ENCODE measurements around the gene P4HB.

P4HB gene

DNA sequence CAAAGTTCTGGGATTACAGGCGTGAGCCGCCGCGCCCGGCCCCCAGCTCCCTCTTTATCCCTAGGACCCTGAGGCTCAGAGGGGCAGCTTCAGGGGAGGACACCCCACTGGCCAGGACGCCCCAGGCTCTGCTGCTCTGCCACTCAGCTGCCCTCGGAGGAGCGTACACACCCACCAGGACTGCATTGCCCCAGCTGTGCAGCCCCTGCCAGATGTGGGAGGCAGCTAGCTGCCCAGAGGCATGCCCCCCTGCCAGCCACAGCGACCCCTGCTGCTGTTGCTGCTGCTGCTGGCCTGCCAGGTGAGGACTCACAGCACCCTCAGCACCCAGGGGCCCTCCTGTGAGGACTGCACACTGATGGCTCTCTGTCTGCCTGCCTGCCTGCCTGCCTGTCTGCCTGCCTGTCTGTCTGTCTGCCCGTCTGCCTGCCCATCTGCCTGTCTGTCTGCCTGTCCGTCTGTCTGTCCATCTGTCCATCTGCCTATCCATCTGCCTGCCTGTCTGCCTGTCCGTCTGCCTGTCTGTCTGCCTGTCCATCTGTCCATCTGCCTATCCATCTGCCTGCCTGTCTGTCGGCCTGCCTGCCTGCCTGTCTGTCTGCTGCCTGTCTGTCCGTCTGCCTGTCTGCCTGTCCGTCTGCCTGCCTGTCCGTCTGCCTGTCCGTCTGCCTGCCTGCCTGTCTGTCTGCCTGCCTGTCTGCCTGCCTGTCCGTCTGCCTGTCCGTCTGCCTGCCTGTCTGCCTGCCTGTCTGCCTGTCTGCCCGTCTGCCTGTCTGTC is 51.4 kb downstream of the P4HB start:
- no peak for DNase-seq

DNA sequence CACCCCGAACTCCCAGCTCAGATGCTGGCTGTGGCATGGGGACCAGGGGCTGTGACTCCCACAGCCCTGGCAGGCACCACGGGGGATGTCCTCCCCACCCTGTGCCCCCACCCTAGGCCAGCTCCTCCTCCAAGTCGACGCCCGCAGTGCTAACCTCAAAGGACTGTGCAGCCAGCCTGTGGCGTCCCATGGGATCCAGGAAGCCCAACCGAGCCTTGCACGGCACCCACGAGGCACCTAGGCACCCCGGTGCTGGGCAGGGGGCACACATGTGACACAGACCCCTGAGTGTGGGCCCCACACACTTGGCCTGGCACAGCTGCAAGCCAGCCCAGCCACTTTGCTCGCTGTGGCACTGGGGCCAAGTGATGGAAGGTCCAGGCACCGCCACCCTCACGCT is 52.5 kb downstream of the P4HB start:
- DNase-seq: no peak

DNA sequence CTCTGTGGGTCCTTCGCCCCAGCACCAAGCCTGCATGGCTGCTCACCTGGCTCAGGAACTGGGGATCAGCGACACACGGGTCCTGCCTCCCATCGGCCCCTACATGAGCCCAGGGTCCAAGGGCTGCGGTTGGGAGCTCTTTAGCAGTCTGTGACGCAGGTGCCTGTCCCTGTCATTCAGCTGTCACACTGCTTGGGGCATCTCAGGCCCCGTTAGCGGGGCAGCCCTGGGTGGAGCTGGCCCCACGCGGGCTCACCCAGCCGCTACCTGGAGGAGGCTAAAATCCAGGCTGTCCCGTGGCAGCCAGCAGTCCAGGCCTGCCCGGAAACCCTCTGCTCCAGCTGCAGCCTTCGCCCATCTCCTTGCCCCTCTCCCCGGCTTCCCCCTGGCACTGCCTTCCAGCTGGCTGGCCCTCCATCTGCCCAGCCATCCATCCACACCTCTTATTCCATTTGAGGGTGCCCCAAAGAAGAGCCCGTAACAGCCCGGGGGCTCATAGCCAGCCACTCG is 53.1 kb downstream of the P4HB start:
- no peak for DNase-seq

DNA sequence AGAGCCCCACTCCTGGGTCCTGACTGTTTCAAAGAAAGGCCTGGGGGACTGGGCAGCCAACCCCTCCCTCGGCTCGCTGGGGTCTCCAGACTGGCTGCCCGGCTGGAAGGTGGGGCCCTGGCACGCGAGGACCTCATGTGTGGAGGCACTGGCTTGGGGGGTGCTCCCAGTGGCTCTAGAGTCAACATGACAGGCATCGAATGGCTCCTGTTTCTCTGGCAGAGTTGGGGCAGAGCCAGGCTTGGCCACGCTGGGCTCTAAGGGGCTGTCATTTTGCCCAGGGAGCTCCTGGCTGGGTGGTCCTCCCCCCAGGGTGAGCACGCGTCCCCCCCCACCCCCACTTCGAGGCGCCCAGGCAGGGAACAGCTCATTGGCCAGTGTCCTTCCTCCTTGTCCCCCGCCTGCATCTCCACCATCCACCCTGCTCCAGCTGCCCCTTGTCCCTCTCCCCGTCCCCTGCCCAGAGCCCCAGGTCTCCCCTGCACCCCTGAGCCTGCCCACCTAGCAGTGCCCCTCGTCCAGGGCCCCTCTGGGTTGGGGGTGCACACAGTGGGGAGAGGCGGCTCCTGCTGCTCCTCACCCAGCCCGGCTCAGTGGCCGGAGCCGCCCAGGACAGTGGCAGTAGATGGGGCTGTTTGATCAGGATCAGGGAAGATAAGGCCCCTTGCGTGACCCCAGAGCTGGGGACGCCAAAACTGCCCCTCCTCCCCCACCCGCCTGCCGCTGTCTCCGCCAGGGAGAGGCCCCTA is 53.7 kb downstream of the P4HB start:
- DNase-seq: no peak

DNA sequence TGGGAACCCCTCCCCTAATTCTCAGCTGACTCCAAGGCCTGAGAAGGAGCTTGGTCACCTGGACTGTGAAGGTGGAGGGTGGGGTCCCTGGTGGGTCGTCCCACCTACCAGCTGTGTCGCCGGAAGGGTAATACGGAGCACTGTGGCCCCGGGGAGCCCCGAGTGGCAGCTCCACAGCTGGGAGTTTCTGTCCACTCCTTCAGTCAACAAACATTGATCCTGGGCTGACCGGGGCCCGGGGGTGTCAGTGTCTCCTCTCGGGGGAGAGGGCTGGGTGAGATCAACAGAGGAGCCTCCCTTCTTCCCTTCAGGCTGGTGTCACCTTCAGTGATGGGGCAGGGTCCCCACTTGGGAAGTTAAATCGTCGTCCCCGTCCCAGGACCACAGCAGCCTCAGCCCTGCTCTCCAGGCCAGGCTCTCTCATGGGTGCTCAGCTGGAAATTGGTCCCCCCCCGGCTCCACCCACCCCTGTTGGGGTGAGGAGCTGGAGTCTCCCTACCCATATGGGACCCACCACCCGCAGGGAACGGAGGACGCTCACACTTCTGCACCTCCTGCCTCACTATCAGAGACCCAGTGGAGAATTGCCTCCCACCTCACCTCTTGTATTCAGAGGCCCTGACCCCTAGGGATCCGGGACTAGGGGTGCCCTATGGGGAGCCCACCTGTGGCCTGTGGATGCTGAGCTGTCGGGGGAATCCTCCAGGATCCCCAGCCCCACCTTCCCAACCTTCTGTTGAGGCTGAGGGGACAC is 54.5 kb downstream of the P4HB start:
- no peak for DNase-seq

DNA sequence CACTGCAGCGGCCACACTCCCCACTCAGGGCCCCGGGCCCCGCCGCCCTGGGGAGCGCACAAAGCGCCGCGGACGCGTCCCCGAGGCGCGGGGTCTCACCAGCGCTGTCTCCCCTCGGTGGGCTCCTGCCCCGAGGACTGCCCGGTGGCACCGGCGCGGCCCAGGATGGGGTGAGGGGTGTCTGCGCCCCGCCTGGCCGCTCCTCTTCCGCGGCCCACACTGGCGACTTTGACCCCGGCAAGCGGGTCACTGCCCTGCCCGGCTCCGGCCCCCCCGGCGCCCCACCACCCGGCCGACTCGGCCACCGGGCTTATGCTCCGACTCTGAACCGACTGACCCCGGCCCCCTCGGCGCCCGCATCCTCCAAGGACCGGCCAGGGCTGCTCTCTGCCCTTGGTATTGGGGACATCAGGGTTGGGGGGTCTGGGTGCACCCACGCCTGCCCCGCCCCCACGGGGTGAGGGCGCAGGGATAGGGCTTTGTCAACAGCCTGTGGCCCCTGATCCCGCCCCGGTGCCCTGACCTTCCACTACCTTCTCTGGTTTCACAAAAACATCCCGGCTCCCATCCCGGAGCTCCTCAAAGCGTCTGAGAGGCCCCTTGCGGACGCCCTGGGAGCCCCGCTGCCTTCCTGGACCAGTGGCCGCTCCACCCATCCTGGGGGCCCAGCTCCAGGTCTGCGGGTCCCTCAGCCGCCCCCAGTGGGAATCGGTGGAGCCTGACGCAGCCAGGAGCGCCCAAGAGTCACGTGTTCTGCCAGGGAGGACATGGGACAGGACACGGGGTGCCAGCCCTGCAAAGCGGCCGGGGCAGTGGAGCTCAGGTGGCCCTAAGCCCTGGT is 55.6 kb downstream of the P4HB start:
- DNase-seq: no peak

DNA sequence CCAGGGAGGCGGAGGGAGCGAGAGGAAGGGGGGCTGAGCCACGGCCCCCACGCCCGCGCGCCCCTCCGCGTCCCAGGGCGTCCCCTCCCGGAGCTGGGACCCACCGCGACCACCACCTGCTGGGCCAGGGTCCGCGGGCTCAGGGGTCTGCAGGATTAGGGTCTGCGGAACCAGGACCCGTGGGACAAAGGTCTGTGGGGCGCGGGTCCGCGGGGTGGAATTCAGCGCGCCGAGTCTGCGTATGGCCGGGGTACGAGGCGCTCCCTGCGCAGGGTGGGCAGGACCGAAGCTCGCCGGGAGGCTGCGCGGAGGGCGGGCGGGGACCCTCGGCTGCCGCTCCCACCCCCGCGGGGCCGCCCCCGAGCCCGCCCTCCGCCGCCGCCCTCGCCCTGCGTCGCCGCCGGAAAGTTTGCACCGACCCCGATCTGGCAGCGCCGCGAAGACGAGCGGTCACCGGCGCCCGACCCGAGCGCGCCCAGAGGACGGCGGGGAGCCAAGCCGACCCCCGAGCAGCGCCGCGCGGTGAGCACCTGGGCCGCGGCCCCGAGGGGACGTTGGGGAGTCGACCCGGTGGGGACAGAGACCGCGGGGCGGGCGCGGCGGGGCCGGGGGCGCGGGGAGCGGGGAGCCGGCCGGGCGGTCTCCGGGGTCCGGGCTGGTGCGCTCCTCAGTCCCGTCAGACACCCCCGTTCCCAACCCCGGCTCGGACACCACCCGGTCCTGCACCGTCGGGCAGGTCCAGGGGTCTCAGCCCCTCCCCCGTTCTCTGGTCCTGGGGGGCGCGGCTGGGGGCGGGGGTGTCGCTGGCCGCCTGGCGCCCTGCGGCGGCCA is 56.4 kb downstream of the P4HB start, which contains the start of gene GCGR:
Gene GCGR (plus strand): TSS at position 423 of the 831 bp plus-strand sequence. CDS start 4,869 bp downstream, outside the sequence.
- no peak for DNase-seq

DNA sequence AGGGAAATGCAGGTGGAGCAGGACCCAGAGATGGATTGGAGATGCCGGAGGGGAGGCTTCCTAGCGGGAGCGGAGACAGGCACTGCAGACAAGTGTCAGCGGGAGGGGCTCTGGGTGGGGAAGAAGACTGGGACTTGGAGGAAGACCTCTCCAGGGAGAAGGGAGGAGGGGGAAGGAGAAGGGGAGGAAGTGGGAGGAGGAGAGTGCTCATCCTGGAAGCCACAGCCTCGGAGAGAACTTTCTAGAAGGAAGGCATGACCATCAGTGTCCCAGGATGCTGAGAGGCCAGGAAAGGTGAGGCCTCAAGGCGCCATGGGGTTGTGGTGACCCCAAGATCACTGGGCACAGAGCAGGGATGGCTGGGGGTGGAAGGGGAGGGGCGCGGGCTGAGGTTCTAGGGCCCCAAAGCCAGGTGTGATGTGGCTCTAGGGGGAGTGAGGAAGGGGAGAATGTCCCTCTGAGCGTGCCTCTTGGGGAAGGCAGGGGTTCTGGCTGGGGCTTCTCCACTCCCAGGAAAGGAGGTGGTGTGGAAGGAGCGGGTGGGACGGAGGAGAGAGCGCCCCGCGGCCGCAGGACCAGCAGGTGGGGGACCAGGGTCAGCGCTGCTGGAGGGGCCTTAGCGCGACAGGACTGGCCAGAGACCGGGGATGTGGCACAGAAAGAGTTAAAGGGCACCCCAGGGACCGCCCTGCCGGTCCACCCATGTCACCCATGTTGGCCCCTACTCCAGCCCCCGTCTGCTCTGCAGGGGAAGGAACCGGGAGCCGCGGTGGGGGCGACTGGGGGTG is 57.3 kb downstream of the P4HB start:
- DNase-seq: no peak

DNA sequence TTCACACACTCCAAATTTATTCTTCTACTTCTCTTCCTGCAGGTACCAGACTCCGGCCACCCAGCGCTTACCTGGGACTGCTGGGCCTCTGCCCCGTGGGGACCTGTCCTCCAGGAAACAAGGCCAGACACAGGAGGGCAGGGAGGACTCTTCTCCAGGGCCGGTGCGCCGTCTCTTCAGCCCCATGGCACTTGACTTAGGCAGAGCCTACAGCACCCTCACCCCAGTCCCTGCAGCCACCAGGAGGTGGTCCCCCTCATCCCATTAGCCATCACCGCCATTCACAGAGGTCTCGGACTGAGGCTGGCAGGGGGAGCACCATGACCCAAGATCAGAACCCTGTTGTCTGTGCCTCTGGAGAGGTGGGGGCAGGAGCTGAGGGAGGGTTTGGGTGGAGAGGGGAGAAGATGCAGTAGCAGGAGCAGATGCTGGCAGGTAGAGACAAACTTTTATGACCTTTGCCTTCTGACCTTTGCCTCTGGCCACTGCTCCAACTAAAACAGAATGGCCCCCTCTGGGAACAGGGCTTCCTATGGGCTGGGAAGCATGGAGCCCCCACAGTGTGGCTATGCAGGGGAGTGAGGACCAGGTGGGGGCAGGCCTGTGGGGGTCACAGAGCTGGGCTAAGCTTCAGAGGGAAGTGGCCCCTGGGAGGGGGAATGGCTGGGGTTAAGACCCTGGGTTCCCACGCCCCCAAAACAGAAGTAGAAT is 58.1 kb downstream of the P4HB start:
- DNase-seq: no peak

DNA sequence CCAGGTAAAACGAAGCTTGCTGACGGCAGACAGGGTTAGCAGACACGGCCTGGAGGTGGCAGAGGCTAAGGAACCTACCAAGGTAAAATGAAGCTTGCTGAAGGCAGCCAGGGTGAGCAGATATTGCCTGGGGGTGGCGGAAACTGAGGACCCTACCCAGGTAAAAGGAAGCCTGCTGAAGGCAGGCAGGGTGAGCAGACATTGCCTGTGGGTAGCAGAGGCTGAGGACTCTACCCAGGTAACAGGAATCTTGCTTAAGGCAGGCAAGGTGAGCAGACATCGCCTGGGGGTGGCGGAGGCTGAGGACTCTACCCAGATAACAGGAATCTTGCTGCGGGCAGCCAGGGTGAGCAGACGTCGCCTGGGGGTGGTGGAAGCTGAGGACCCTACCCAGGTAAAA is 59.0 kb downstream of the P4HB start:
- no peak for DNase-seq

DNA sequence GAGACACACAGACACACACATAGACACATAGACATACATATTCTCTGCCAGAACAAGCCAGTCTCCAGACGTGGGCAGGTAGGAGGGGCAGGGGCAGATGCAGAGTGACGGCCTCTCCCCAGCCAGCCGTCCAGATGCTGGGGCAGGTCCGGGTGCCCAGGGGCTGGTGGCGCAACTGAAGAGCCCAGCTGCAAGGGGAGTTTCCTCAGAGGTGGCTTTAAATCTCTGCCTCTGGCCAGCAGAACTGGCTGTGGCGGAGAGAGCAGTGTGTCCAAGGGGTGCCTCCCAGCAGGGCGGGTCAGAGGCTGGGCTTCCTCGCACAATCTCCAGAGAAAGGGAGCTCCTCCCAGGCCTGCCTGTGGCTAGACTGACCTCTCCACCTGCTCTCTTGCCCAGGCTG is 65.8 kb downstream of the P4HB start:
- DNase-seq: no peak

DNA sequence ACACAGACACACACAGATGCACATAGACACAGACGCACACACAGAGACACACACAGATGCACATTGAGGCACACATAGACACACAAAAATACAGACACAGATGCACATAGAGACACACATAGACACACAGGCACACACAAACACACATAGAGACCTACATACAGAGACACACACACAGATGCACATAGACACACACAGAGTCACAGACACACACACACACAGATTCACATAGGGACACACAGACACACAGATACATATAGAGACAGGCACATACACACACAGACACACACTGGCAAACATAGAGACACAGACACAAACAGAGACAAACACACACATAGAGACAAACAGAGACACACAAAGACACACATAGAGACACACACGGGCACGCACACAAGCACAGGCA is 66.3 kb downstream of the P4HB start:
- DNase-seq: no peak

All from NCI-H1092 treated with DMSO at 0.1 percent for 48 hours (cell line).